ENCODE data around the gene TADA1. TPM values are rescaled to one million over a fixed set of nuclear protein-coding genes. Genes with fewer than 3 reads are reported as not detected.

The TADA1 gene, protein sequence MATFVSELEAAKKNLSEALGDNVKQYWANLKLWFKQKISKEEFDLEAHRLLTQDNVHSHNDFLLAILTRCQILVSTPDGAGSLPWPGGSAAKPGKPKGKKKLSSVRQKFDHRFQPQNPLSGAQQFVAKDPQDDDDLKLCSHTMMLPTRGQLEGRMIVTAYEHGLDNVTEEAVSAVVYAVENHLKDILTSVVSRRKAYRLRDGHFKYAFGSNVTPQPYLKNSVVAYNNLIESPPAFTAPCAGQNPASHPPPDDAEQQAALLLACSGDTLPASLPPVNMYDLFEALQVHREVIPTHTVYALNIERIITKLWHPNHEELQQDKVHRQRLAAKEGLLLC
- 10 to 100 TPM in 1 of 4 donors, 1 to 10 TPM in 3; 6.6 to 13.5 (median 8.4) TPM for total RNA-seq

DNA sequence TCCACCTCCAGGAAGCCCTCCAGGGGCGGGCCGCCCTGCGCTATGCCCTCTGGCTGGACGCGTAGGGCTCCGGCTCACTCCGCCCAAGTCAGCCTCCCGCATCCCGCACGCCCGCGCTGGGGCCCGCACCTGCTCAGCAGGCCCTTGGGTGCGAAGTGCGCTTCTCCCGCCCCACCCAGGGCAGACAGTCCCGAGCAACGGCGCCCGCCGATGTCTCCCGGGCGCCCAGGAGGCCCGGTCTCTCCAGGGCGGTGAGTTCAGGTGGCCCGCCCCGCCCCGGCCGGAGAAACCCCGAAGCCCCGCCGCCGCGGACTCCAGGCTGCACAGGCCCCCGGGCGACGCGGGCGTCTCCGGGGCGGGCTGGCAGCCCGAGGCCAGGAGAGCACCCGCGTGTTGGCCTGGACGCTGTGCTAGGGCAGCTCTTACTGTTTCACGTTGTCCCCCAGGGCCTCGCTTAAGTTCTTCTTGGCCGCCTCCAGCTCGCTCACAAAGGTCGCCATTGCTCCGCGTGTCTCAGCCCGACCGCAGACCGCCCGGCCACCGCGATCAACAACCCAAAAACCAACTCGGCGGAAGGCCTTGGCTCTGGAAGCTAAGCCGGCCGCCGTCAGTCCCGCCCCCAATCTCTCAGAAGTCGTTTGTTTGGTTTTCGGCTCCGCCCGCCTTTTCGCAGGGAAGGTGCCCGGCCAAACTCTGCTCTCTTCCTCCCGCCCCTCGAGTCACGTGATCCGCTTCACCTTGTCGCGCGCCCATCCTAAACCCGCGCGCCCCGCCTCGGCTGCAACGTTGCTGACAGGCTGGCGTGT is at the start of gene TADA1:
TSS of gene TADA1 (minus strand) at position 531 of the 806 bp plus-strand sequence. CDS start at position 500, 31 bp downstream.
- peak within 1 kb of the TSS; percentile 89 to 98 (median 90) for H3K27ac ChIP-seq
- no peaks in the 10 kb centered on the region for H3K36me3 ChIP-seq
- no peaks in the 10 kb centered on the region for H3K27me3 ChIP-seq
- no peaks in the 10 kb centered on the region for H3K9me3 ChIP-seq
- H3K4me3 ChIP-seq = peak within 1 kb of the TSS; percentile 73 to 98 (median 84)
- TF ChIP-seq, protein P1, sequence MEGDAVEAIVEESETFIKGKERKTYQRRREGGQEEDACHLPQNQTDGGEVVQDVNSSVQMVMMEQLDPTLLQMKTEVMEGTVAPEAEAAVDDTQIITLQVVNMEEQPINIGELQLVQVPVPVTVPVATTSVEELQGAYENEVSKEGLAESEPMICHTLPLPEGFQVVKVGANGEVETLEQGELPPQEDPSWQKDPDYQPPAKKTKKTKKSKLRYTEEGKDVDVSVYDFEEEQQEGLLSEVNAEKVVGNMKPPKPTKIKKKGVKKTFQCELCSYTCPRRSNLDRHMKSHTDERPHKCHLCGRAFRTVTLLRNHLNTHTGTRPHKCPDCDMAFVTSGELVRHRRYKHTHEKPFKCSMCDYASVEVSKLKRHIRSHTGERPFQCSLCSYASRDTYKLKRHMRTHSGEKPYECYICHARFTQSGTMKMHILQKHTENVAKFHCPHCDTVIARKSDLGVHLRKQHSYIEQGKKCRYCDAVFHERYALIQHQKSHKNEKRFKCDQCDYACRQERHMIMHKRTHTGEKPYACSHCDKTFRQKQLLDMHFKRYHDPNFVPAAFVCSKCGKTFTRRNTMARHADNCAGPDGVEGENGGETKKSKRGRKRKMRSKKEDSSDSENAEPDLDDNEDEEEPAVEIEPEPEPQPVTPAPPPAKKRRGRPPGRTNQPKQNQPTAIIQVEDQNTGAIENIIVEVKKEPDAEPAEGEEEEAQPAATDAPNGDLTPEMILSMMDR (IDR thresholded peaks at IDR 0.05) = no peak
- peak; percentile 54 for TF ChIP-seq POLR2A (IDR thresholded peaks at IDR 0.05)
- DNase-seq = peak; percentile 98 to 100 (median 100)
- peaks cover 0 to 19% (median 0%) of the 10 kb centered on the region in 4 donors for H3K4me1 ChIP-seq

DNA sequence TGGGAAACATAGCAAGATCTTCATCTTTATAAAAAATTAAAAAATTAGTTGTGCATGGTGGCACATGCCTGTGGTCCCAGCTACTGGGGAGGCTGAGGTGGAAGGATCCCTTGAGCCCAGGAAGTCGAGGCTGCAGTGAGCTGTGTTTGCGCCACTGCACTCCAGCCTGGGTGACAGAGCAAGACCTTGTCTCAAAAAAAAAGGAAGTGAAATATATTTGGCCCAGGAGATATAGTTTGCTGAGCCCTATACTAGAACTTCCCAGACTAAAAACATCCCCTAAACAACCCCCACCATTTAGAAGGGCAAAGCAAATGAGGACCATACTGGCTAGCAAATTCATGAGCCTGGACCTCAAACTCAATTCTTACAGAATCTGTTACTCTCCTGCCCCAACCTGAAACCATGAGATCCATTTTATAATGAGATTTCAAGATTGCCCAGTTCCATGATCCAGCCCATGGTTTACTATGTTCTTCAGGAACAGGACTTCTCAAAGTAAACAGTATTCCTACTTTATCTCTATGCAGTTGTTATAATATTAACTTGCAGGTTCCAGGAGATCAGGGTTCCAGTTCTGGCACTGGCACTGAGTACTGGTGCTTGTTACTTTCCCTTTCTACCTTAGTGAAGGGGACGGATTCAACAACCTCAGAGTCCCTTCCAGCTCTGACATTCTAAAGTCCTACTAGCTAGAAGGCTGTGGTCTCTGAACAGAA is 48.9 kb upstream of the TADA1 start:
- Histone ChIP-seq H3K4me1 (peaks cover 0 to 10% (median 5%) of the 10 kb centered on the region in 4 donors), H3K9me3 (no peaks in the 10 kb centered on the region), H3K27ac (no peak overlapping the region), H3K27me3 (peaks cover 0 to 10% of the 10 kb centered on the region in 2 donors), H3K36me3 (no peaks in the 10 kb centered on the region), H3K4me3 (no peak overlapping the region)
- DNase-seq = peak in 1 of 3 donors; percentile 48
- TF ChIP-seq, protein P1 (IDR thresholded peaks at IDR 0.05) = no peak
- TF ChIP-seq POLR2A (IDR thresholded peaks at IDR 0.05) = no peak

DNA sequence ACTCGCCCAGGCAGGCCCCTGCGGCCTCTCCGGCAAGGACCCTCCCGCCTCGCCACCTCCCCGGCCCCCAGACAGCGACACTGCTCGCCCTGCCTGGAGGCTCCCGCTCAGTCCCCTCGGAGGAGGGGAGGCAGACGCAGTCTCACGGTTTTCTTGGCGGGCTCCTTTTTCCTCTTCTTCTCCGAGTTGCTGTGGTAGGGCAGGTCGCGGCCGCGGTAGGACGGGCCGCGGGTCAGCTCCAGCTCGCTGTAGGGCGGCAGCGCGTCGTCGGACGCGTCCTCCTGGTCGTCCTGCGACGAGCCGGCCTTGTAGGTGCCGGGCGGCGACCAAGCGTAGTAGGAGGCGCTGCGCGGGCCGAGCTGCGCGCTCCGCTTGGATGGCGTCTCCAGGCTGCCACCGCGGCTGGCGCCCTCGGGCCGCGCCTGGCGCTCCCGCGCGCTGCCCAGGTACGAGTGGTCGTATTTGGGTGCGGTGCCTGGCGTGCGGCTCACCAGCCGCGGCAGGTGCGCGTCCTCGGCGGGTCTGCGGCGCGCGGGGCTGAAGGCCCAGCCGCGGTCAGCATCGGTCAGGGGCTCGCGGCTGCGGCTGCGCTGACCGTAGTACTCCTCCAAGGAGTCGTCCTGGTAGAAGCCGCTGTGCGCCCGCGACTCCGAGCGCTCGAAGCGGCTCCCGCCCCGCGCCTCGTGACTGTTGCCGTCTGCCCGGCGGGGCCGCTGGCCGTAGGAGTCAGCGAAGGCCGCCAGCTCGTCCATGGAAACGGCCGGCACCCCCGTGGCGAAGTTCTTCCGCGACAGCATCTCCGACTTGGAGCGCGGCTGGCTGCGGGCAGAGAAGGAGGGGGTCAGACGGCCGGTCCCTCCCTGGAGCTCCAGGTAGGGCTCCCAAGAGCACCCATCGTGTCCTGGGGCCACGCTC is 44.8 kb upstream of the TADA1 start:
- H3K27me3 ChIP-seq = peaks cover 0 to 10% of the 10 kb centered on the region in 2 donors

DNA sequence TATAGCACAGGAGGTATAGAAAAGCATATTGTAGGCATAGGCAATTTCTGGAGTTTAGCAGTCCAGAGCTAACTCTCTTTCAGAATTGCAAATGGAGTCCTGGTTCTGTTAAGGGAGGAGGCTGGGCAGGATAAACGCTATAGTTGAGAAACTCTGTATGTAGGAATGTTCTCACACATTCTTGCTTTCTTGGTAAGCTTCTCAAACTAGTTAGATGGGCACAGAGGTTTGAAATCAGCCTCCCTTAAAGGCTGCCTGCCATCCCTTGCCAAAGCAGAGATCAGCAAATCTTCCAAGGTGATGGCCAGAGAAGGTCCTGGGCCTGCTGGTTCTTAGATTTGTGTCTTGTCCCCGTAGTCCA is 42.9 kb upstream of the TADA1 start:
- Histone ChIP-seq H3K36me3 (no peaks in the 10 kb centered on the region), H3K9me3 (no peaks in the 10 kb centered on the region), H3K4me1 (peaks cover 0 to 10% (median 5%) of the 10 kb centered on the region in 4 donors), H3K27me3 (peaks cover 0 to 10% of the 10 kb centered on the region in 2 donors), H3K4me3 (no peak overlapping the region), H3K27ac (no peak overlapping the region)
- no peak for TF ChIP-seq POLR2A (IDR thresholded peaks at IDR 0.05)
- TF ChIP-seq, protein P1 (IDR thresholded peaks at IDR 0.05) = no peak
- DNase-seq = no peak

More for the DNA sequence above, 44.8 kb upstream of the TADA1 start:
- H3K9me3 ChIP-seq = no peaks in the 10 kb centered on the region
- peaks cover 0 to 10% (median 5%) of the 10 kb centered on the region in 4 donors for H3K4me1 ChIP-seq
- no peak for DNase-seq
- TF ChIP-seq POLR2A (IDR thresholded peaks at IDR 0.05) = no peak
- TF ChIP-seq, protein P1 (IDR thresholded peaks at IDR 0.05) = no peak
- H3K36me3 ChIP-seq = no peaks in the 10 kb centered on the region
- H3K27ac ChIP-seq = no peak overlapping the region
- peak overlapping the region in 3 of 4 donors; percentile 30 to 56 (median 49) for H3K4me3 ChIP-seq
